PC-3 (cell line): ENCODE measurements around the gene NUP210L. TPM values are rescaled to one million over a fixed set of nuclear protein-coding genes. Genes with fewer than 3 reads are reported as not detected.

Experiments
- ATAC-seq: fragments of 200-7000 bp; cut with Tn5 transposase; 2 replicates; pipeline ENCODE4 v1.9.1; 2020; ENCODE audit warnings: mild to moderate bottlenecking, moderate library complexity
- BruUV-seq: library from RNA; stranded (reverse); fragments of 400-500 nt; replicated peaks from 2 replicates; lab custom pipeline; 2021; lab: Mats Ljungman, UMichigan
- CTCF ChIA-PET: fragments of 300-600 bp; sonication (Branson Sonifier 250); formaldehyde crosslinking; loops from one replicate; lab custom pipeline; 2022; ENCODE audit warnings: antibody characterized with exemption; lab: Charles Lee
- POLR2A ChIA-PET: fragments of 300-600 bp; sonication (Branson Sonifier 250); formaldehyde crosslinking; loops from one replicate; lab custom pipeline; 2022; ENCODE audit warnings: antibody characterized with exemption; ENCODE audit not compliant: unreplicated experiment; lab: Charles Lee
- DNase-seq: peaks from one replicate; pipeline ENCODE4 v3.0.0-alpha.2; 2015
- H2AFZ ChIP-seq: fragments of 300-600 bp; sonication (generic); 2 replicates; pipeline ENCODE4 v1.6.0; 2016; ENCODE audit warnings: antibody characterized with exemption, low read length
- H3F3A ChIP-seq: fragments of 300-600 bp; sonication (generic); one replicate; pipeline ENCODE4 v1.6.0; 2017; ENCODE audit warnings: antibody characterized with exemption, low read length, control low read depth, mild to moderate bottlenecking; ENCODE audit not compliant: unreplicated experiment
- H3K27ac ChIP-seq: fragments of 300-600 bp; sonication (generic); 2 replicates; pipeline ENCODE4 v1.5.1; 2016; ENCODE audit warnings: mild to moderate bottlenecking, low read length
- H3K27me3 ChIP-seq: fragments of 300-600 bp; sonication (generic); 2 replicates; pipeline ENCODE4 v1.6.1; 2016; ENCODE audit warnings: low read length, mixed read lengths
- H3K36me3 ChIP-seq: fragments of 300-600 bp; sonication (generic); 2 replicates; pipeline ENCODE4 v1.6.1; 2016; ENCODE audit warnings: low read depth, mixed run types, low read length, mixed read lengths
- H3K4me1 ChIP-seq: fragments of 300-600 bp; sonication (generic); 2 replicates; pipeline ENCODE4 v1.5.1; 2016; ENCODE audit warnings: low read length; ENCODE audit not compliant: insufficient read depth
- H3K4me2 ChIP-seq: fragments of 300-600 bp; sonication (generic); 2 replicates; pipeline ENCODE4 v1.6.0; 2016; ENCODE audit warnings: low read length
- H3K4me3 ChIP-seq: fragments of 300-600 bp; sonication (generic); 2 replicates; pipeline ENCODE4 v1.5.1; 2016; ENCODE audit warnings: mild to moderate bottlenecking, low read length, mixed read lengths
- H3K79me2 ChIP-seq: fragments of 300-600 bp; sonication (generic); 2 replicates; pipeline ENCODE4 v1.6.1; 2017; ENCODE audit warnings: low read length, mixed read lengths
- H3K9ac ChIP-seq: fragments of 300-600 bp; sonication (generic); 2 replicates; pipeline ENCODE4 v1.6.0; 2016; ENCODE audit warnings: mild to moderate bottlenecking, low read length
- H3K9me2 ChIP-seq: fragments of 300-600 bp; sonication (generic); replicated peaks from 2 replicates; pipeline ENCODE4 v1.6.1; 2016; ENCODE audit warnings: mixed run types, low read length, mixed read lengths
- H3K9me3 ChIP-seq: fragments of 300-600 bp; sonication (generic); 2 replicates; pipeline ENCODE4 v1.6.1; 2016; ENCODE audit warnings: low read length, mixed read lengths
- H4K20me1 ChIP-seq: fragments of 300-600 bp; sonication (generic); 2 replicates; pipeline ENCODE4 v1.6.1; 2016; ENCODE audit warnings: low read length, mixed read lengths
- EZH2 ChIP-seq: fragments of 300-600 bp; sonication (generic); IDR thresholded peaks from one replicate; pipeline ENCODE4 v1.6.1; 2017; ENCODE audit warnings: antibody characterized with exemption, mild to moderate bottlenecking, low read length; ENCODE audit not compliant: unreplicated experiment
- EZH2phosphoT487 ChIP-seq: fragments of 300-600 bp; sonication (generic); IDR thresholded peaks from 2 replicates; pipeline ENCODE4 v1.6.1; 2018; ENCODE audit warnings: mild to moderate bottlenecking, antibody characterized with exemption, low read length, borderline replicate concordance
- intact Hi-C: fragments of 100-400 bp; cut with micrococcal nuclease; formaldehyde crosslinking; loops from 2 replicates; pipeline ENCODE4 v1.9.0; 2023
- total RNA-seq: library from RNA; depleted of rRNA; stranded (reverse); fragments of >200 nt; gene quantifications from 2 replicates; pipeline ENCODE4 v1.2.3, GENCODE V29; 2014
- TF ChIP-seq, protein P1 (sequence below): fragments of 300-600 bp; sonication (generic); conservative IDR thresholded peaks from 2 replicates; pipeline ENCODE4 v1.5.1; 2017; ENCODE audit warnings: antibody characterized with exemption, low read depth, mild to moderate bottlenecking, low read length

Gene NUP210L
- total RNA-seq, 1 experiment from 2014 or later, result 0.04 TPM

DNA sequence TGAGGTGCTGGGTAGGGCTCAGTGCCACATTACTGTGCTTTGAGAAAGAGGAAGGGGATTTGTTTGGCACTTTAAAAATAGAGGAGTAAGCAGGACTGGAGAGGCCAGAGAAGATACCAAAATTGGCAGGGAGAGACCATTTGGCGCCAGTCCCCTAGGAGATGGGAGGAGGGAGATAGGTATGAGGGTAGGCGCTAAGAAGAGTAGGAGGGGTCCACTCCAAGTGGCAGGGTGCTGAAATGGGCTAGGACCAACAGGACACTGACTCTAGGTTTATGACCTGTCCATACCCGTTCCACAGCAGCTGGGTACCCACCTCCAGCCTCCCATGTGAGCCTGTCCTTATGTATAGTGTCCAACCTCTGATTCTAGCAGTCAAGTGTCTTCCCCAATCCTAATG, 195.4 kb downstream of the NUP210L start:
- DNase-seq (no peak), ATAC-seq (no peak)
- H3K9me2 ChIP-seq, result no peaks in the 10 kb centered on the region
- no peak overlapping the region for H2AFZ ChIP-seq
- intact Hi-C loops, result no loop called here
- no peaks in the 10 kb centered on the region for H3K9me3 ChIP-seq
- peaks cover 10% of the 10 kb centered on the region for H4K20me1 ChIP-seq
- H3K27me3 ChIP-seq, result no peaks in the 10 kb centered on the region
- no peak overlapping the region for H3K4me3 ChIP-seq
- ChIA-PET CTCF (no interaction called here), POLR2A (no interaction called here)
- TF ChIP-seq EZH2 (no peak), EZH2phosphoT487 (no peak)
- TF ChIP-seq, protein P1, sequence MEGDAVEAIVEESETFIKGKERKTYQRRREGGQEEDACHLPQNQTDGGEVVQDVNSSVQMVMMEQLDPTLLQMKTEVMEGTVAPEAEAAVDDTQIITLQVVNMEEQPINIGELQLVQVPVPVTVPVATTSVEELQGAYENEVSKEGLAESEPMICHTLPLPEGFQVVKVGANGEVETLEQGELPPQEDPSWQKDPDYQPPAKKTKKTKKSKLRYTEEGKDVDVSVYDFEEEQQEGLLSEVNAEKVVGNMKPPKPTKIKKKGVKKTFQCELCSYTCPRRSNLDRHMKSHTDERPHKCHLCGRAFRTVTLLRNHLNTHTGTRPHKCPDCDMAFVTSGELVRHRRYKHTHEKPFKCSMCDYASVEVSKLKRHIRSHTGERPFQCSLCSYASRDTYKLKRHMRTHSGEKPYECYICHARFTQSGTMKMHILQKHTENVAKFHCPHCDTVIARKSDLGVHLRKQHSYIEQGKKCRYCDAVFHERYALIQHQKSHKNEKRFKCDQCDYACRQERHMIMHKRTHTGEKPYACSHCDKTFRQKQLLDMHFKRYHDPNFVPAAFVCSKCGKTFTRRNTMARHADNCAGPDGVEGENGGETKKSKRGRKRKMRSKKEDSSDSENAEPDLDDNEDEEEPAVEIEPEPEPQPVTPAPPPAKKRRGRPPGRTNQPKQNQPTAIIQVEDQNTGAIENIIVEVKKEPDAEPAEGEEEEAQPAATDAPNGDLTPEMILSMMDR, result no peak
- H3K4me2 ChIP-seq, result no peak overlapping the region
- peaks cover 62% of the 10 kb centered on the region for H3K79me2 ChIP-seq
- BruUV-seq, result no TSS peak
- H3K9ac ChIP-seq, result no peak overlapping the region
- no peak overlapping the region for H3K27ac ChIP-seq
- peaks cover 41% of the 10 kb centered on the region for H3K4me1 ChIP-seq
- H3K36me3 ChIP-seq, result peaks cover 3% of the 10 kb centered on the region; the same call in 1 of the 2 replicates
- peaks cover 7% of the 10 kb centered on the region for H3F3A ChIP-seq

- peaks cover 7% of the 10 kb centered on the region for H3F3A ChIP-seq
- no peaks in the 10 kb centered on the region for H3K9me2 ChIP-seq
- no peak for ATAC-seq
- no peak overlapping the region for H2AFZ ChIP-seq
- H3K9me3 ChIP-seq, result no peaks in the 10 kb centered on the region
- peak overlapping the region; percentile 97; the same call in 1 of the 2 replicates for H3K4me3 ChIP-seq
- no TSS peak for BruUV-seq
- no peak for TF ChIP-seq EZH2
- TF ChIP-seq, protein P1, result no peak
- no peak for TF ChIP-seq EZH2phosphoT487
- ChIA-PET CTCF (no interaction called here), POLR2A (interaction anchor here (0.6 to 0.8 kb wide), 3 partner anchors 12 to 31 kb away, joined by 4 to 5 read pairs (median 4); partner anchors contain the start of genes JTB and RPS27)
- peaks cover 3% of the 10 kb centered on the region; the same call in 1 of the 2 replicates for H3K36me3 ChIP-seq
- intact Hi-C loops, result loop anchor here (1.0 kb wide), 2 partner anchors 13 to 18 kb away; partner anchors contain the start of genes DENND4B and JTB
- H3K9ac ChIP-seq, result no peak overlapping the region
- peak overlapping the region; percentile 83 for H3K4me2 ChIP-seq
- peaks cover 64% of the 10 kb centered on the region for H3K79me2 ChIP-seq
- peaks cover 10% of the 10 kb centered on the region for H4K20me1 ChIP-seq
- H3K27ac ChIP-seq, result no peak overlapping the region
- DNase-seq, result no peak
- H3K4me1 ChIP-seq, result peaks cover 41% of the 10 kb centered on the region
- no peaks in the 10 kb centered on the region for H3K27me3 ChIP-seq
Measured at GRCh38 chr1:153958961-153959260, 196.0 kb downstream of the NUP210L start.
